HG03097 (cell line): ENCODE data around the gene GJB6.
"Not testable (repeated sequence)": the region's sequence is repeated elsewhere in the genome, so short reads cannot be mapped to it uniquely, and the experiment has no call there.

ENCODE experiments used
- ATAC-seq: cut with Tn5 transposase; IDR thresholded peaks from one replicate; pipeline ENCODE4 v1.9.1; 2021; ENCODE audit not compliant: unreplicated experiment, low FRiP score

GJB6 gene

GRCh38 chr13:20231839-20232555 lies at the start of gene GJB6:
GJB6 (minus strand) TSS chr13:20232319; CDS start chr13:20223480, 8,839 bp downstream.
- ATAC-seq = no peak

- not testable (repeated sequence) for ATAC-seq
These were observed 44.8 kb upstream of the GJB6 start for GRCh38 chr13:20276901-20277300.

GRCh38 chr13:20274466-20274865 lies 42.3 kb upstream of the GJB6 start:
- no peak for ATAC-seq

DNA sequence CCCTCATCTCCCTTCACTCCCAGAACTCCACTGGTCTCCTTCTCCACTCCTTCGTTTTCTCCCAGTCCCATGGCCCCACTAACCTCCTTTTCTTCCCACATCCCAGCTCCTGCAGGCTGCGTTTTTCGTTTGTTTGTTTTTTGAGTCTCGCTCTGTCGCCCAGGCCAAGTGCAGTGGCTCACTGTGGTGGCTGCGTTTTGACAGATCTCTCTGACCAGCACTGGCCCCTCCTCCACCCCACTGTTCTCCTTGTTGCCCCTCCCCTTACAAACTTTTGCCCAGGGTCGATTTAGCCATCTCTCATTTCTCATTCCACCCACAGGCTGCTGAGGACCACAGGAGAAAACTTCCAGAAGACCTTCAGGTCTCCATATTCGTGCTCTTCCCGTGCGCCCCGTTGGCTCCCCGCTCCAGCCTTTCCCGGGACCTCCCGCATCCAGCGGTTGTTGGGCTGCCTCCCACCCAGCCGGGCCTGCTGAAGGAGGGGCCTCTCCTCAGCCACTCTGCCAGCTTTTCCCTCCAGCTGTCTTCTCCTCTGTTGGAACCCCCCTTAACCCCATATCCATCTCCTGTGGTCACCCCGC lies 40.6 kb upstream of the GJB6 start:
- no peak for ATAC-seq

DNA sequence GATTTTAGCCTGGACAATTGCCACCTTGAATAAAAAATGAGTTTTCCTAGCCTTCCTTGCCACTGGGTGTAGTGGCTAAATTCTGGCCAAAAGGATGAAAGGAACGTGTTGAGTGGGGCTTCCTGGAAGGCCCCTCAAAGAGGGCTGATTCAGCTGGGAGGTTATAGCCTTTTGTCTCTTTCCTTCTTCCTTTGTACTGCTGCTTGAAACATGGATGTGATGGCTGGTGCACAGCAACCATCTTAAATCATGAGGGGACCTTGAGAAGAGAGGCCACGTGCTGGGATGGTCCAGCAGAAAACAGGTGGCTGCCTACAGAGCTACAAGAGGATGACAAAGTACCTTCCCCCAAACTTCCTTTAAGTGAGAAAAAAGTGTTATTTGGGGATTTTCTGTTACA lies 40.0 kb upstream of the GJB6 start:
- no peak for ATAC-seq

- ATAC-seq = no peak
These were observed 39.3 kb upstream of the GJB6 start for GRCh38 chr13:20271441-20271840.

DNA sequence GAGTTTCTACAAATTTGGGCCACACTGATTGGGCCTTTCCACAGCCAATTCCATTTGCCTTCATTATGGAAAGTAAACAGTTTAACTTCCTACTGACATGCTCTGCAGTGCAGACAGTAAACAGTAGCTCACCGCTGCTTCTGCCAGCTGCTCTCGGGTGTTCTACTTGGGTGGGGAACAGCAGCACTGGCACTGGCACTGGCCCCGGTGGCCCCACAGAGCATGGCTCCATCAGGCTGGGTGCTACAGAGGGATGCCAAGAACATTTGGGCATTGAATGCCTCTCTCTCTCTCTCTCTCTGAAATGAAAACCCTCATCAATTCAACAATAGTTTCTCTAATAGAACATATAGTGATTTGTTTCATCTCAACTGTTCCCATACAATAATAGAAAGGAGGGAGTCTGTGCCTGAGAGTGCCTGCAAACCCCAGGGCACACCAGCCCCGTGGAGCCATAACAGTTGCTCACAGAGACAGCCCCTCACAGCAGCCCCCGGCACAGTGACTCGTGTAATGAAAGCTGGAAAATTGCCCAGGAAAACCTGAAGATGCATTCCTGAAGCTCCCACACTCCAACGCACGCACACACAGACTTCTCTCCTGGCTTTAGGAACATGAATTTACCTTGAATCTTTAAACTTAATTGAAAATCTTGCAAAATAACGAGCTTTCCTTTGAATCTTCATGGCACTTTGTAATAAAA lies 38.2 kb upstream of the GJB6 start:
- ATAC-seq = no peak

DNA sequence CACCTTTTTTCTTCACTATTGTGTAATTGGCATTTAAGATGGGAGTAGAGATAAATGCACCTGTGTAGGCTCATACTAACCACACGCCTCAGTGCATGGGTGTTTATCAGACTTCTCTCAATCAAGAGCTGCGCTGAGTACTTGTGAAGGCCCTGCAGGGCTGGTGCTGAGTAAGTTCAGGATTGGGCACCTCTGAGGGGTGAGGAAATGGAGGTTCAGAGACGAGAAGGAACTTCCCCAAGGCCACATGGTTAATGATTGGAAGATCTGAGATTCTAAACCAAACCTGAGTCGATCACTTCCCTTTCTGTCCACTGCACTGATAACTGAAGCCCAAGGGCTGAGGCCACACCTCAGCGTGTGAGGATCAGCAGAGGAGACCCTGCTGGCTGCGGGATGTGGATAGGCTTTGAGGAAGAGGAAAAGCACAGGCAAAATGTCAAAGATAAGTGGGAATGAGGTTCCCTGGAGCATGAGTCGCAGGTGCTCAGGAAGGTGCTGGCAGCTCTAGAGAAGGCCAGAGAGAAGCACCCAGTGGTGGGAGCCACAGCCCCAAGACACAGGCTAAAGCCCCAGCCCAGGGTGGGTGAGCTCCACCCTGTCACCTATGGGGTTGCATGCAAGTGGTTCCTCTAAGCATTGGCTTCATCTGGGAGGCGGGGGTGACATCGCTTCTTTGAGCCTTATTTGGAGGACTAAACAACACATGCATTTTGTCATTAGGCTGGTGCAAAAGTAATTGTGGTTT lies 32.3 kb upstream of the GJB6 start:
- peak; percentile 99 for ATAC-seq

DNA sequence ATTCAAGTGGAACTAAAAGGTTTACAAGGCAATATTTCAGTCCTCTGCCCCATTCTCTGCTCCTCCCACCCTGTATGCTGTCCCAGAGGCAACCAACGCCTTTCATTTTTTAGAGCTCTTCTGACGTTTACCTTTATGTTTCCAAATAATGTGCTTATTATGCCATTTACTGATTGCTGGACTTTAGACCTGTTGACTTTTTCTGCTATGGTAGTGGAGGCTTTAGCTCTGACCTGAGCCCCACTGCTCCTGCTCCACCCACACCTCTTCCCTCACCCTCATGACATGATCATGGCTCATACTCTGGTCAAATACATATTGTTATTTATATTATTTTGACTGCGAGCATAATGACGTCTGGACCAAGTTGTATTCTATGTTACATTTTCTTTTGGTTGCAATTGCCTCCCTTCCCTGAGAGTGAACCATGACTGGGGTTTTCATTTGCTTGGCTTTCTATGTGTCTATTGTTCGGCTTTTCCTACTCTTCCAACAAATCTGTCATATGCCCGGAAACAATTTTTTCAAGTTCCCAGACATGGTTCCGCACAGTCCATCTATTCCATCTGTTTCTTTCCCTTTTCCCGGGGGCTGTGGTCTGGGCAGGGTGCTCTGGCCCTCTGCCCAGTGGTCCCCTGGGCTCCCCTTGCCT lies 31.4 kb upstream of the GJB6 start:
- no peak for ATAC-seq

GRCh38 chr13:20258963-20259288 lies 26.8 kb upstream of the GJB6 start:
- no peak for ATAC-seq

GRCh38 chr13:20258208-20258962 lies 26.3 kb upstream of the GJB6 start:
- no peak for ATAC-seq

DNA sequence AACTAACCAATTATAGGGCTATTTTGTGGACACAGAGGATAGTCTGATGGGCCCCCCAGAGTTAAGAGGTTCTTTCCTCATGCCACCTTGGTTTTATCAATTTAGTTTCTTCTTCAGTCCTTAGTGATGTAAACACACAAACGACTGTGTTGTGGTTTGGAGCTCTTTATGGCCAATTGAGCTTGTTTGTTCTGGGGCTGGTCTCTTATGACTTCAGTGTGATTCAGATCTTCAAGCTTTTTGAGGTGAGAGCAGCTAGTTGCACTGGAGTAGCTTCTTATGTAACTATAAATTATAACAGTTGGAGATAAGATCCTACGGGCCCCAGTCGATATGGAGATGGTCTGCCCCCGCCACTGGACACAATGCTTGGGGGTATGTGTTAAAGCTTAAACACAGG lies 22.0 kb upstream of the GJB6 start:
- no peak for ATAC-seq

GRCh38 chr13:20249913-20250312 lies 17.8 kb upstream of the GJB6 start:
- ATAC-seq = no peak

- ATAC-seq = no peak
These were observed 15.8 kb upstream of the GJB6 start for GRCh38 chr13:20247963-20248362.

- ATAC-seq = no peak
These were observed 15.3 kb upstream of the GJB6 start for GRCh38 chr13:20247403-20247802.

GRCh38 chr13:20241593-20241992 lies 9.5 kb upstream of the GJB6 start:
- ATAC-seq = no peak

DNA sequence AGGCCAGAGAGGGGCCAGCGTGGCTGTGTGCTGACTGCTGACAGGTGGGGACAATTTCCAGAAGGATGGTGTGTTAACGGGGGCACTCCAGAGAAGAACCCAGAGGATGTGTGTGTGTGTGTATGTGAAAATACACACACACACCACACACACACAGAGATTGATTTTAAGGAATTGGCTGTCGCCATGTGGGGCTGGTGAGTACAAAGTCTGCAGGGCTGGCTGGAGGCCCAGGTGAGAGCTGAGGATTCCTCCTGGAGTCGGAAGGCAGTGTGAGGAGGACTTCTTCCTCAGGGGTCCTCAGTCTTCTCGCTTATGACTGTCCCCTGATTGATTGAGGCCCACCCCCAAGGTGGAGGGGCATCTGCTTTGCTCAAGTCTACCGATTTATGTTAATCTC lies 7.6 kb upstream of the GJB6 start:
- no peak for ATAC-seq

- no peak for ATAC-seq
These were observed 598 bp upstream of the GJB6 start for GRCh38 chr13:20232556-20233277.
